PC-3 (cell line): ENCODE measurements around the gene ENDOV.

Source experiments
- CTCF ChIP-seq: fragments of 300-600 bp; sonication (generic); conservative IDR thresholded peaks from 2 replicates; pipeline ENCODE4 v1.5.1; 2017; ENCODE audit warnings: antibody characterized with exemption, low read depth, mild to moderate bottlenecking, low read length
- EZH2 ChIP-seq: fragments of 300-600 bp; sonication (generic); IDR thresholded peaks from one replicate; pipeline ENCODE4 v1.6.1; 2017; ENCODE audit warnings: antibody characterized with exemption, mild to moderate bottlenecking, low read length; ENCODE audit not compliant: unreplicated experiment

GRCh38 chr17:80455784-80456183, 40.8 kb downstream of the ENDOV start:
- TF ChIP-seq CTCF (no peak), EZH2 (no peak)
